Epidermal melanocyte (primary cell): Measurements from ENCODE around the gene LDLR.
A peak's percentile ranks its signal among the peaks of the same experiment; 100 is the strongest.
"Not testable (repeated sequence)": the region's sequence is repeated elsewhere in the genome, so short reads cannot be mapped to it uniquely, and the experiment has no call there.

Experiments used
- DNase-seq: peaks from one replicate; pipeline ENCODE4 v3.0.0; 2011; ENCODE audit warnings: low spot score; ENCODE audit not compliant: insufficient read length

LDLR gene

DNA sequence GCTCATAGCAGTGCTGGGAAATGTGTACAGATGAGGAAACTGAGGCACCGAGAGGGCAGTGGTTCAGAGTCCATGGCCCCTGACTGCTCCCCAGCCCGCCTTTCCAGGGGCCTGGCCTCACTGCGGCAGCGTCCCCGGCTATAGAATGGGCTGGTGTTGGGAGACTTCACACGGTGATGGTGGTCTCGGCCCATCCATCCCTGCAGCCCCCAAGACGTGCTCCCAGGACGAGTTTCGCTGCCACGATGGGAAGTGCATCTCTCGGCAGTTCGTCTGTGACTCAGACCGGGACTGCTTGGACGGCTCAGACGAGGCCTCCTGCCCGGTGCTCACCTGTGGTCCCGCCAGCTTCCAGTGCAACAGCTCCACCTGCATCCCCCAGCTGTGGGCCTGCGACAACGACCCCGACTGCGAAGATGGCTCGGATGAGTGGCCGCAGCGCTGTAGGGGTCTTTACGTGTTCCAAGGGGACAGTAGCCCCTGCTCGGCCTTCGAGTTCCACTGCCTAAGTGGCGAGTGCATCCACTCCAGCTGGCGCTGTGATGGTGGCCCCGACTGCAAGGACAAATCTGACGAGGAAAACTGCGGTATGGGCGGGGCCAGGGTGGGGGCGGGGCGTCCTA is 15.9 kb downstream of the LDLR start:
- no peak for DNase-seq

DNA sequence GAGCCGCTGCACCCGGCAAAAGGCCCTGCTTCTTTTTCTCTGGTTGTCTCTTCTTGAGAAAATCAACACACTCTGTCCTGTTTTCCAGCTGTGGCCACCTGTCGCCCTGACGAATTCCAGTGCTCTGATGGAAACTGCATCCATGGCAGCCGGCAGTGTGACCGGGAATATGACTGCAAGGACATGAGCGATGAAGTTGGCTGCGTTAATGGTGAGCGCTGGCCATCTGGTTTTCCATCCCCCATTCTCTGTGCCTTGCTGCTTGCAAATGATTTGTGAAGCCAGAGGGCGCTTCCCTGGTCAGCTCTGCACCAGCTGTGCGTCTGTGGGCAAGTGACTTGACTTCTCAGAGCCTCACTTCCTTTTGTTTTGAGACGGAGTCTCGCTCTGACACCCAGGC is 17.2 kb downstream of the LDLR start:
- no peak for DNase-seq

GRCh38 chr19:11108746-11109145 is 19.5 kb downstream of the LDLR start:
- no peak for DNase-seq

DNA sequence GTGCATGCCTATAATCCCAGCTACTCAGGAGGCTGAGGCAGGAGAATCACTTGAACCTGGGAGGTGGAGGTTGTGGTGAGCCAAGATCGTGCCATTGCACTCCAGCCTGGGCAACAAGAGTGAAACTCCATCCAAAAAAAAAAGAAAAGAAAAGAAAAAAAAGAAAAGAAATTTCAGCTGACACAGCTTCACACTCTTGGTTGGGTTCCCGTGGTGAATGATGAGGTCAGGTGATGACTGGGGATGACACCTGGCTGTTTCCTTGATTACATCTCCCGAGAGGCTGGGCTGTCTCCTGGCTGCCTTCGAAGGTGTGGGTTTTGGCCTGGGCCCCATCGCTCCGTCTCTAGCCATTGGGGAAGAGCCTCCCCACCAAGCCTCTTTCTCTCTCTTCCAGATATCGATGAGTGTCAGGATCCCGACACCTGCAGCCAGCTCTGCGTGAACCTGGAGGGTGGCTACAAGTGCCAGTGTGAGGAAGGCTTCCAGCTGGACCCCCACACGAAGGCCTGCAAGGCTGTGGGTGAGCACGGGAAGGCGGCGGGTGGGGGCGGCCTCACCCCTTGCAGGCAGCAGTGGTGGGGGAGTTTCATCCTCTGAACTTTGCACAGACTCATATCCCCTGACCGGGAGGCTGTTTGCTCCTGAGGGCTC is 22.0 kb downstream of the LDLR start:
- no peak for DNase-seq

- no peak for DNase-seq
Observed at GRCh38 chr19:11111771-11112144, 22.5 kb downstream of the LDLR start.

GRCh38 chr19:11113140-11113708 is 24.0 kb downstream of the LDLR start:
- no peak for DNase-seq

DNA sequence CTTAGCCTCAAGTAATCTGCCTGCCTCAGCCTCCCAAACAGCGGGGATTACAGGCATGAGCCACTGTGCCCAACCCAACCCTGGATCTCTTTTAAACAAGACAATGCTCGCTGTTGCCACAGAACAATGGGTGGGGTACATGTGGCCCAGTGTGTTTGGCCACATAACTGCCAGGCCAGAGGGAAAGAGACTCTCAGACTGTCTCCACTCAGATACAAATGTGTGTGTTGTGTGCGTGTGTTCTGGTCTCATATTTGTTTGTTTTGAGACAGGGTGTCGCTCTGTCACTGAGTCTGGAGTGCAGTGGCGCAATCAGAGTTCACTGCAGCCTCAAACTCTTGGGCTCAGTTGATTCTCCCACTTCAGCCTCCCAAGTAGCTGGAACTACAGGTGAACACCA is 25.8 kb downstream of the LDLR start:
- DNase-seq, result no peak

DNA sequence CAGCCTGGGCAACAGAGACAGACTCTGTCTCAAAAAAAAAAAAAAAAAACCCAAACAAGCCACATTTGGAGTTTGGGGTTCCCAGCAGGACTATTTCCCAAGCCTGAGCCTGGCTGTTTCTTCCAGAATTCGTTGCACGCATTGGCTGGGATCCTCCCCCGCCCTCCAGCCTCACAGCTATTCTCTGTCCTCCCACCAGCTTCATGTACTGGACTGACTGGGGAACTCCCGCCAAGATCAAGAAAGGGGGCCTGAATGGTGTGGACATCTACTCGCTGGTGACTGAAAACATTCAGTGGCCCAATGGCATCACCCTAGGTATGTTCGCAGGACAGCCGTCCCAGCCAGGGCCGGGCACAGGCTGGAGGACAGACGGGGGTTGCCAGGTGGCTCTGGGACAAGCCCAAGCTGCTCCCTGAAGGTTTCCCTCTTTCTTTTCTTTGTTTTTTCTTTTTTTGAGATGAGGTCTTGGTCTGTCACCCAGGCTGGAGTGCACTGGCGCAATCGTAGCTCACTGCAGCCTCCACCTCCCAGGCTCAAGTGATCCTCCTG is 26.7 kb downstream of the LDLR start:
- no peak for DNase-seq

DNA sequence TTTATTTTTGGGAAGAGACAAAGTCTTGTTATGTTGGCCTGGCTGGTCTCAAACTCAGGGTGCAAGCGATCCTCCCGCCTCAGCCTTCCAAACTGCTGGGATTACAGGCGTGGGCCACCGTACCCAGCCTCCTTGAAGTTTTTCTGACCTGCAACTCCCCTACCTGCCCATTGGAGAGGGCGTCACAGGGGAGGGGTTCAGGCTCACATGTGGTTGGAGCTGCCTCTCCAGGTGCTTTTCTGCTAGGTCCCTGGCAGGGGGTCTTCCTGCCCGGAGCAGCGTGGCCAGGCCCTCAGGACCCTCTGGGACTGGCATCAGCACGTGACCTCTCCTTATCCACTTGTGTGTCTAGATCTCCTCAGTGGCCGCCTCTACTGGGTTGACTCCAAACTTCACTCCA is 27.2 kb downstream of the LDLR start:
- no peak for DNase-seq

- not testable (repeated sequence) for DNase-seq
Observed at GRCh38 chr19:11121963-11122362, 32.7 kb downstream of the LDLR start.

DNA sequence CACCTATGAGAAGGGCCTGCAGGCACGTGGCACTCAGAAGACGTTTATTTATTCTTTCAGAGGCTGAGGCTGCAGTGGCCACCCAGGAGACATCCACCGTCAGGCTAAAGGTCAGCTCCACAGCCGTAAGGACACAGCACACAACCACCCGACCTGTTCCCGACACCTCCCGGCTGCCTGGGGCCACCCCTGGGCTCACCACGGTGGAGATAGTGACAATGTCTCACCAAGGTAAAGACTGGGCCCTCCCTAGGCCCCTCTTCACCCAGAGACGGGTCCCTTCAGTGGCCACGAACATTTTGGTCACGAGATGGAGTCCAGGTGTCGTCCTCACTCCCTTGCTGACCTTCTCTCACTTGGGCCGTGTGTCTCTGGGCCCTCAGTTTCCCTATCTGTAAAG is 33.9 kb downstream of the LDLR start:
- DNase-seq, result no peak

DNA sequence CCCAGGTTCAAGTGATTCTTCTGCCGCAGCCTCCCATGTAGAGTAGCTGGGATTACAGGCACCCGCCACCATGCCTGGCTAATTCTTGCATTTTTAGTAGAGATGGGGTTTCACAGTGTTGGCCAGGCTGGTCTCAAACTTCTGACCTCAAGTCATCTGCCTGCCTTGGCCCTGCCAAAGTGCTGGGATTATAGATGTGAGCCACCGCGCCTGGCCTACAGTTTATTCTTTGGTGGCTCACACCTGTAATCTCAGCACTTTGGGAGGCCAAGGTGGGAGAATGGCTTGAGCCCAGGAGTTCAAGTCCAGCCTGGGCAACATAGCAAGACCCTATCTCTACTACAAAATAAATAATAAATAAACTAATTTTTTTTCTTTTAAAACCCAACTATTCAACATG is 34.9 kb downstream of the LDLR start:
- DNase-seq, result not testable (repeated sequence)

DNA sequence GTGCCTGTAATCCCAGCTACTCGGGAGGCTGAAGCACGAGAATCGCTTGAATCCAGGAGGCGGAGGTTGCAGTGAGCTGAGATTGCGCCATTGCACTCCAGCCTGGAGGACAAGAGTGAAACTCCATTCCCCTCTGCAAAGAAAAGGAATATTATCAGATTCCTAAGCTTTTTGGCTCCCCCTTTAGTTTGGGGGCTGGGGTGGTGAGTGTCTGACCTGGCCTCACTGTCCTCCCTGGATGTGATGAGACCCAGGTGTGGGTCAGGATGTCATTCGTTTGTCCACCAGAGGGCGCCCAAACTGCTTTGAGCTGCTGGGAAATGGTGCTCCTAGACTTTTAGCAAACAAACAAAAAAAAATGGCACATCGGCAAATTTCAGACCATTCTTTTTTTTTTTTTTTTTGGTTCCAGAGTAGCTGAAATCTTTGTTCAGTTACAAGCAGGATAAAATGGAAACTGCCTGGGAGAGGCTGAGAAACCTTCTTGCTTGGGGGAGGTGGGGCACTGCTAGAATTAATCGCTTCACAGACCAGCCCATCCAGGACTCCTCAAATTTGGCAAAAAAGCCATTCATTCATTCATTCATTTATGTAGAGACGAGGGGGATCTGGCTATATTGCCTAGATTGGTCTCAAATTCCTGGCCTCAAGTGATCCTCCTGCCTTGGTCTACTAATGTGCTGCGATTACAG is 36.9 kb downstream of the LDLR start:
- DNase-seq, result peak; percentile 55

DNA sequence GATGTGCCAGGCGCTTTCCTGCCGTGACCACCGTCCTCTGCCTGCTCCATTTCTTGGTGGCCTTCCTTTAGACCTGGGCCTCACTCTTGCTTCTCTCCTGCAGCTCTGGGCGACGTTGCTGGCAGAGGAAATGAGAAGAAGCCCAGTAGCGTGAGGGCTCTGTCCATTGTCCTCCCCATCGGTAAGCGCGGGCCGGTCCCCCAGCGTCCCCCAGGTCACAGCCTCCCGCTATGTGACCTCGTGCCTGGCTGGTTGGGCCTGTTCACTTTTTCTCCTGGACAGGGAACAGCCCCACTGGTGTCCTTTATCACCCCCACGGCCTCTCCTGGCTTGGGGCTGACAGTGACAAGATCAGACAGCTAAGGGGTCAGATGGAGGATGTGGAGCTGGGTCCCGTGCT is 38.6 kb downstream of the LDLR start:
- no peak for DNase-seq

- DNase-seq, result peak; percentile 81
Observed at GRCh38 chr19:11130824-11131455, 41.7 kb downstream of the LDLR start.

DNA sequence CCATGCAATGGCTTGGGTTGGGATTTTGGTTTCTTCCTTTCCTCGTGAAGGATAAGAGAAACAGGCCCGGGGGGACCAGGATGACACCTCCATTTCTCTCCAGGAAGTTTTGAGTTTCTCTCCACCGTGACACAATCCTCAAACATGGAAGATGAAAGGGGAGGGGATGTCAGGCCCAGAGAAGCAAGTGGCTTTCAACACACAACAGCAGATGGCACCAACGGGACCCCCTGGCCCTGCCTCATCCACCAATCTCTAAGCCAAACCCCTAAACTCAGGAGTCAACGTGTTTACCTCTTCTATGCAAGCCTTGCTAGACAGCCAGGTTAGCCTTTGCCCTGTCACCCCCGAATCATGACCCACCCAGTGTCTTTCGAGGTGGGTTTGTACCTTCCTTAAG is 42.2 kb downstream of the LDLR start:
- no peak for DNase-seq

DNA sequence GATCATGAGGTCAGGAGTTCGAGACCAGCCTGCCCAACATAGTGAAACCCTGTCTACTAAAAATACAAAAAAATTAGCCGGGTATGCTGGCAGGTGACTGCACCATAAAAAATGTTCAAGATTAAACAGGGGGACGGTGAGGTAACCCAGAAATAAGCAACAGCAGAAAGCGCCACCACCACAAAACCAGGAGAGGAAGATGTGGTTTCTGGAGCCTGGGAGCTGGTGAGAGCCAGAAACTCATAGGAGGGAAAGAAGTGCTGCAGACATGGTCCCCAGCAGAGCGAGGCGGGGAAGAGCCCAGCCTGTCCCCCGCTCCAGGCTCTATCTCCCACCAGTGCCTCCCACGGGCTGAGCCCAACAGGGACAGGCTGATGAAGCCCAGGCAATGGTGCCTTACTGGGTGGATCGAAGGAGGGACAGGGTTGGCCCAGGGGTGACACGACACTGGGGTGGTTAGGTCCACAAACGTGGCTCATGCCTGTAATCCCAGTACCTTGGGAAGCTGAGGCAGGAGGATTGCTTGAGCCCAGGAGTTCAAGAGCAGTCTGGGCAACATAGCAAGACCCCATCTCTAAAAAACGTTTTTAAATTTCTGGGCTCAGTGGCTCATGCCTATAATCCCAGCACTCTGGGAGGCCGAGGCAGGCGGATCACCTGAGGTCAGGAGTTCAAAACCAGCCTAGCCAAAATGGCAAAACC is 47.3 kb downstream of the LDLR start:
- DNase-seq, result no peak

DNA sequence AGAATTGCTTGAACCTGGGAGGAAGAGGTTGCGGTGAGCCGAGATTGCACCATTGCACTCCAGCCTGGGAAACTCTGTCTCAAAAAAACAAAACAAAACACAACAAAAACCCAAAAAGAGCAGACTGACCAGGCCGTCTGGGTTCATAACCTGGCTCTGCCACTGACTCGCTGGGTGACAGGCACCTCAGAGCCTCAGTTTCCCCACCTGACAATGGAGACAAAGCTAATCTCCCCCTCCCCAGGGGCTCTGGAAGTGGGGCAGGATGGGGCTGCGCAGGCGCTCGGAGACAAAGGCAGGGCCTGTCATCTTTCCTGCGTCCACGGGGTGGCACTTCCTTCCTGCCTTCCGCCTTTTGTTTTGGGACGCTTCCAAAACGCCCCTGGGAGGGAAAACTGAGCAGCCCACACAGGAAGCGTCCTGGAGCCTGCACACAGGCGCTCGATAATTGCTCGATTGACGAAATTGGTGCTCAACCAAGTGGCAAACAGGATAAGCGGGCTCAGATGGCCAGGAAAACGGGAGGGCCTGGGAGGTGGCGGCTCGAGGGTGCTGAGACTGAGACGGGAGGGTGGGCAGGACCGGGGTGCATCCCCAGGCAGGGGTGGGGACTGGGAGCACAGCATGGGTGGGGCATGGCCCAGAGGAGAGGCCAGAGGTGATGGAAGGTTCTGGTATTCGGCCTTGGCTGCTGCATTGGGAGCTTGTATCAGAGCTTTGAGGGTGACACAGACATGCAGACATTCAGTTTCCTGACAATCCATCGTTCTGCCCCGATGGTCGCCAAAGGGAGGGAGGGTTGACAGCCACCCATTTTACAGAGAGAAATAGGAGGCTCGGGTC is 48.5 kb downstream of the LDLR start:
- DNase-seq, result peak; percentile 86

GRCh38 chr19:11138601-11139300 is 49.5 kb downstream of the LDLR start:
- peak; percentile 31 for DNase-seq
